ENCODE measurements around the gene SLC30A5. TPM values are rescaled to one million over a fixed set of nuclear protein-coding genes. Genes with fewer than 3 reads are reported as not detected.
A peak's percentile ranks its signal among the peaks of the same experiment; 100 is the strongest.

SLC30A5 gene
- total and polyA plus RNA-seq, 10 of the 15 experiments (the other 5 are each of a cell fraction or from before 2014, with no cell fraction given): 14.7 to 67.9 (median 38.4) TPM

DNA sequence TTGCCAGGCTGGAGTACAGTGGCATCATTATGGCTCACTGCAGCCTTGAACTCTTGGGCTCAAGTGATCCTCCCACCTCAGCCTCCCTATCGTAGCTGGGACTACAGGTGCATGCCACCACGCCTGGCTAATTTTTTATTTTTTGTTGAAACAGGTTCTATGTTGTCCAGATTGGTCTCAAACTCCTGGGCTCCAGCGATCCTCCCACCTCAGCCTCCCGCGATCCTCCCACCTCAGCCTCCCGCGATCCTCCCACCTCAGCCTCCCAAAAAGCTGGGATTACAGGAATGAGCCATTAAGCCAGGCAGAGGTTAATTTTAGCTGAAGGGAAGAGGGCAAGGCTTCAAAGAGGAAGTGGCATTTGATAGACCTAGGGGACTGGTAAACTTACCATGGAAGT lies 40.3 kb downstream of the SLC30A5 start:
- Histone ChIP-seq H3K4me3 (no peak overlapping the region), H2AFZ (ENCODE audit: control insufficient read depth, low read depth, low read length) (no peak overlapping the region), H3K9ac (ENCODE audit: control insufficient read depth, insufficient read depth, low read length) (no peak overlapping the region), H3K4me2 (ENCODE audit: control insufficient read depth, insufficient read depth) (no peak overlapping the region), H3K36me3 (ENCODE audit: control insufficient read depth in 2 of 2, insufficient read depth in 2 of 2, low read length in 1 of 2) (peaks cover 0 to 7% of the 10 kb centered on the region in 2 experiments; a peak in 2 of 4 replicates), H3K4me1 (ENCODE audit: control insufficient read depth, insufficient read depth, low read length) (peaks cover 6% of the 10 kb centered on the region), H3K9me3 (replicated peaks; ENCODE audit: control insufficient read depth, insufficient read depth, low read length) (no peaks in the 10 kb centered on the region; the same call in 2 of the 3 replicates), H4K20me1 (ENCODE audit: control insufficient read depth, insufficient read depth) (no peaks in the 10 kb centered on the region), H3K79me2 (ENCODE audit: control insufficient read depth, insufficient read depth, low read length) (no peaks in the 10 kb centered on the region), H3K27me3 (replicated peaks in 1 of 2; ENCODE audit: control insufficient read depth in 2 of 2, insufficient read depth in 2 of 2, low read length in 1 of 2) (no peaks in the 10 kb centered on the region), H3K27ac (ENCODE audit: control insufficient read depth, insufficient read depth) (no peak overlapping the region)
- no TSS peak for BruUV-seq (replicated peaks)
- FAIRE-seq: no peak
- ATAC-seq: no peak
- WGBS (ENCODE audit: insufficient coverage, insufficient replicate concordance, low lambda C conversion rate, missing lambda C conversion rate): 80% methylated on average over 7 of the region's 7 CpGs
- CTCF ChIA-PET: no interaction called here
- RAD21 ChIA-PET (ENCODE audit: unreplicated experiment): no interaction called here
- POLR2A ChIA-PET: no interaction called here
- SMC1A ChIA-PET (ENCODE audit: uncharacterized antibody, unreplicated experiment): no interaction called here
- in situ Hi-C loops (cut with MboI) (no loop called here), intact Hi-C loops (cut with micrococcal nuclease; ENCODE audit: unreplicated experiment) (no loop called here)
- DNase-seq (ENCODE audit: low read depth, low spot score): no peak
- TF ChIP-seq SPI1 (IDR thresholded peaks at IDR 0.05; ENCODE audit: borderline replicate concordance, insufficient read depth, low read depth, low read length) (peak; percentile 29; the same call in 1 of the 2 replicates), EZH2 (IDR thresholded peaks at IDR 0.05; ENCODE audit: borderline replicate concordance, control insufficient read depth, low read depth, low read length) (no peak)

DNA sequence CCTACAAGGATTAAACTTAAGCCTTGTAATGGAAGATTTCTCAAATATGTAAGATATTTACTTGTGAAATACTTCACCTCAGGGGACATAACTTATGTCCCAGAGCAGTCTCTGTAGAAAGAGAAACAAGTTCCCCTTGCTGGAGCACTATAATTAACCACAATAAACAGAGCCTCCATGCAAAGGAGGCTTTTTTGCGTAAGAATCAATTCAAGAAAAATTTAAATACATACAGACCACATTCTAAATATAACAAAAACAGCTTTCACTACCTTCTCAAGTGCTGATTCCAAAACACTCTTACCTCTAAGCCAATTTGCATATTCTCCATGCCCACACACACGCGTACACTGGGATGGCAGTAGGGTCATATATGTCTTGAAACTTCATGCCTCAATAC lies 42.5 kb downstream of the SLC30A5 start:
- no peak overlapping the region for H3K27ac ChIP-seq (ENCODE audit: control insufficient read depth, insufficient read depth)
- peak; percentile 54 for FAIRE-seq
- H3K9ac ChIP-seq (ENCODE audit: control insufficient read depth, insufficient read depth, low read length): no peak overlapping the region
- ATAC-seq: peak; percentile 94
- H3K4me3 ChIP-seq: no peak overlapping the region
- H3K4me2 ChIP-seq (ENCODE audit: control insufficient read depth, insufficient read depth): peak overlapping the region; percentile 71
- ChIA-PET RAD21 (ENCODE audit: unreplicated experiment) (no interaction called here), POLR2A (no interaction called here), SMC1A (ENCODE audit: uncharacterized antibody, unreplicated experiment) (interaction anchor here (1.2 kb wide), 1 partner anchor 53 kb away, joined by 3 read pairs; the partner anchor contains the start of gene CENPH), CTCF (no interaction called here)
- H2AFZ ChIP-seq (ENCODE audit: control insufficient read depth, low read depth, low read length): no peak overlapping the region; the same call in 1 of the 2 replicates
- 0% methylated on average over 3 of the region's 3 CpGs for WGBS (ENCODE audit: insufficient coverage, insufficient replicate concordance, low lambda C conversion rate, missing lambda C conversion rate)
- H4K20me1 ChIP-seq (ENCODE audit: control insufficient read depth, insufficient read depth): no peaks in the 10 kb centered on the region
- peaks cover 6% of the 10 kb centered on the region for H3K4me1 ChIP-seq (ENCODE audit: control insufficient read depth, insufficient read depth, low read length)
- DNase-seq (ENCODE audit: low read depth, low spot score): peak; percentile 70
- no peaks in the 10 kb centered on the region for H3K79me2 ChIP-seq (ENCODE audit: control insufficient read depth, insufficient read depth, low read length)
- in situ Hi-C loops (cut with MboI) (no loop called here), intact Hi-C loops (cut with micrococcal nuclease; ENCODE audit: unreplicated experiment) (no loop called here)
- no peaks in the 10 kb centered on the region; the same call in 2 of the 3 replicates for H3K9me3 ChIP-seq (replicated peaks; ENCODE audit: control insufficient read depth, insufficient read depth, low read length)
- no peaks in the 10 kb centered on the region for H3K27me3 ChIP-seq (replicated peaks in 1 of 2; ENCODE audit: control insufficient read depth in 2 of 2, insufficient read depth in 2 of 2, low read length in 1 of 2)
- H3K36me3 ChIP-seq (ENCODE audit: control insufficient read depth in 2 of 2, insufficient read depth in 2 of 2, low read length in 1 of 2): peaks cover 0 to 2% of the 10 kb centered on the region in 2 experiments; a peak in 1 of 4 replicates
- no TSS peak for BruUV-seq (replicated peaks)
- peak in 1 of 2 experiments; percentile 12; a peak in 1 of 4 replicates for TF ChIP-seq BHLHE40 (IDR thresholded peaks at IDR 0.05; ENCODE audit: borderline replicate concordance in 1 of 2, low read depth in 2 of 2, low read length in 1 of 2)
- TF ChIP-seq SUPT20H (IDR thresholded peaks at IDR 0.05; ENCODE audit: borderline replicate concordance, control insufficient read depth, low read depth, low read length): no peak
- TF ChIP-seq, protein P1, sequence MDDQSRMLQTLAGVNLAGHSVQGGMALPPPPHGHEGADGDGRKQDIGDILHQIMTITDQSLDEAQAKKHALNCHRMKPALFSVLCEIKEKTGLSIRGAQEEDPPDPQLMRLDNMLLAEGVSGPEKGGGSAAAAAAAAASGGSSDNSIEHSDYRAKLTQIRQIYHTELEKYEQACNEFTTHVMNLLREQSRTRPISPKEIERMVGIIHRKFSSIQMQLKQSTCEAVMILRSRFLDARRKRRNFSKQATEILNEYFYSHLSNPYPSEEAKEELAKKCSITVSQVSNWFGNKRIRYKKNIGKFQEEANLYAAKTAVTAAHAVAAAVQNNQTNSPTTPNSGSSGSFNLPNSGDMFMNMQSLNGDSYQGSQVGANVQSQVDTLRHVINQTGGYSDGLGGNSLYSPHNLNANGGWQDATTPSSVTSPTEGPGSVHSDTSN (IDR thresholded peaks at IDR 0.05; ENCODE audit: insufficient replicate concordance, low read depth, low read length): no peak
- TF ChIP-seq CREB1 (IDR thresholded peaks at IDR 0.05; ENCODE audit: low read depth): 0 out of 2 replicates have a peak, but pooled peaks have one; percentile 15
- TF ChIP-seq POU2F2 (IDR thresholded peaks at IDR 0.05; ENCODE audit: borderline replicate concordance, low read depth, low read length): peak; percentile 98
- TF ChIP-seq, protein P2, sequence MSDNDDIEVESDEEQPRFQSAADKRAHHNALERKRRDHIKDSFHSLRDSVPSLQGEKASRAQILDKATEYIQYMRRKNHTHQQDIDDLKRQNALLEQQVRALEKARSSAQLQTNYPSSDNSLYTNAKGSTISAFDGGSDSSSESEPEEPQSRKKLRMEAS (IDR thresholded peaks at IDR 0.05; ENCODE audit: low read depth, low read length): no peak
- peak; percentile 77; the same call in 1 of the 2 replicates for TF ChIP-seq ZNF217 (IDR thresholded peaks at IDR 0.05)
- peak; percentile 89 for TF ChIP-seq MEF2A (IDR thresholded peaks at IDR 0.05; ENCODE audit: insufficient read depth, low read depth, low read length)
- peak; percentile 41; the same call in 1 of the 2 replicates for TF ChIP-seq NFIC (IDR thresholded peaks at IDR 0.05; ENCODE audit: low read depth, low read length)
- peak; percentile 48; the same call in 1 of the 2 replicates for TF ChIP-seq MTA2 (IDR thresholded peaks at IDR 0.05; ENCODE audit: low read depth)
- TF ChIP-seq, protein P3, sequence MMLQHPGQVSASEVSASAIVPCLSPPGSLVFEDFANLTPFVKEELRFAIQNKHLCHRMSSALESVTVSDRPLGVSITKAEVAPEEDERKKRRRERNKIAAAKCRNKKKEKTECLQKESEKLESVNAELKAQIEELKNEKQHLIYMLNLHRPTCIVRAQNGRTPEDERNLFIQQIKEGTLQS (IDR thresholded peaks at IDR 0.05; ENCODE audit: borderline replicate concordance, extremely low read depth, low read depth, low read length): no peak
- no peak for TF ChIP-seq FOS (IDR thresholded peaks at IDR 0.05; ENCODE audit: borderline replicate concordance, extremely low read depth, insufficient read length)
- no peak for TF ChIP-seq CBX5 (IDR thresholded peaks at IDR 0.05; ENCODE audit: low read depth)

Data from GM12878 (cell line).